ENCODE results near the gene CDH24. TPM values are rescaled to one million over a fixed set of nuclear protein-coding genes. Genes with fewer than 3 reads are reported as not detected.

The CDH24 gene
- total RNA-seq, 2 experiments from 2014 or later = 1.6 to 1.8 TPM

GRCh38 chr14:23071244-23071920, 14.1 kb upstream of the CDH24 start:
- ATAC-seq = peak; percentile 98
- Mint-ChIP-seq H3K36me3 (ENCODE audit: low read depth) (peaks cover 58% of the 10 kb centered on the region), H3K4me1 (ENCODE audit: low read depth) (peaks cover 33% of the 10 kb centered on the region), H3K27ac (peak overlapping the region; percentile 92), H3K27me3 (ENCODE audit: low read depth) (no peaks in the 10 kb centered on the region), H3K9me3 (ENCODE audit: insufficient read depth) (no peaks in the 10 kb centered on the region), H3K4me3 (peak overlapping the region; percentile 96)
- ChIA-PET POLR2A (interaction anchor here (0.7 to 3.2 kb wide), 6 partner anchors 10 to 142 kb away, joined by 3 to 28 read pairs (median 4); partner anchors contain the start of genes ACIN1, C14orf119 and PRMT5), CTCF (interaction anchor here (0.7 to 4.0 kb wide), 19 partner anchors 9 to 251 kb away, joined by 3 to 37 read pairs (median 5); partner anchors contain the start of genes ACIN1, AJUBA, C14orf119 and CDH24)
- DNase-seq = peak; percentile 89

- ATAC-seq (no peak), DNase-seq (no peak)
- Mint-ChIP-seq H3K4me3 (peak overlapping the region; percentile 96), H3K27me3 (ENCODE audit: low read depth) (no peaks in the 10 kb centered on the region), H3K4me1 (ENCODE audit: low read depth) (peaks cover 33% of the 10 kb centered on the region), H3K9me3 (ENCODE audit: insufficient read depth) (no peaks in the 10 kb centered on the region), H3K36me3 (ENCODE audit: low read depth) (peaks cover 60% of the 10 kb centered on the region), H3K27ac (peak overlapping the region; percentile 77)
- ChIA-PET CTCF (interaction anchor here (0.7 to 4.0 kb wide), 14 partner anchors 8 to 88 kb away, joined by 3 to 37 read pairs (median 6); partner anchors contain the start of genes ACIN1, AJUBA, C14orf119 and CDH24), POLR2A (interaction anchor here (1.0 to 3.2 kb wide), 3 partner anchors 24 to 141 kb away, joined by 3 to 28 read pairs (median 4); partner anchors contain the start of genes ACIN1, C14orf119 and PRMT5)
These were observed 13.2 kb upstream of the CDH24 start for GRCh38 chr14:23070262-23071129.

GRCh38 chr14:23069413-23069806, 12.1 kb upstream of the CDH24 start:
- H3K27ac Mint-ChIP-seq = no peak overlapping the region
- H3K4me1 Mint-ChIP-seq (ENCODE audit: low read depth) = peaks cover 33% of the 10 kb centered on the region
- CTCF ChIA-PET = interaction anchor here (0.7 to 4.0 kb wide), 74 partner anchors 8 to 1144 kb away, joined by 3 to 91 read pairs (median 7); partner anchors contain the start of genes ACIN1, AJUBA, C14orf119 and CDH24
- no peak for DNase-seq
- H3K9me3 Mint-ChIP-seq (ENCODE audit: insufficient read depth) = no peaks in the 10 kb centered on the region
- peaks cover 57% of the 10 kb centered on the region for H3K36me3 Mint-ChIP-seq (ENCODE audit: low read depth)
- ATAC-seq = no peak
- no peaks in the 10 kb centered on the region for H3K27me3 Mint-ChIP-seq (ENCODE audit: low read depth)
- no peak overlapping the region for H3K4me3 Mint-ChIP-seq
- POLR2A ChIA-PET = interaction anchor here (1.0 to 1.1 kb wide), 2 partner anchors 25 to 150 kb away, joined by 4 to 7 read pairs; partner anchors contain the start of genes ACIN1 and RBM23

- peaks cover 33% of the 10 kb centered on the region for H3K4me1 Mint-ChIP-seq (ENCODE audit: low read depth)
- peaks cover 61% of the 10 kb centered on the region for H3K36me3 Mint-ChIP-seq (ENCODE audit: low read depth)
- ATAC-seq (peak; percentile 75), DNase-seq (peak; percentile 88)
- no peaks in the 10 kb centered on the region for H3K27me3 Mint-ChIP-seq (ENCODE audit: low read depth)
- no peaks in the 10 kb centered on the region for H3K9me3 Mint-ChIP-seq (ENCODE audit: insufficient read depth)
- ChIA-PET CTCF (interaction anchor here (0.6 to 2.4 kb wide), 79 partner anchors 9 to 1143 kb away, joined by 3 to 91 read pairs (median 6); partner anchors contain the start of genes ACIN1, AJUBA, C14orf119 and CDH24), POLR2A (interaction anchor here (0.7 to 1.1 kb wide), 4 partner anchors 11 to 480 kb away, joined by 3 to 7 read pairs (median 4); partner anchors contain the start of genes ACIN1, DAD1 and RBM23)
- peak overlapping the region; percentile 10 for H3K27ac Mint-ChIP-seq
- H3K4me3 Mint-ChIP-seq = peak overlapping the region; percentile 9
These were observed 11.6 kb upstream of the CDH24 start for GRCh38 chr14:23068789-23069412.

GRCh38 chr14:23067847-23068788, 10.8 kb upstream of the CDH24 start:
- no peak overlapping the region for H3K27ac Mint-ChIP-seq

GRCh38 chr14:23066855-23067744, 9.8 kb upstream of the CDH24 start:
- POLR2A ChIA-PET = no interaction called here
- H3K36me3 Mint-ChIP-seq (ENCODE audit: low read depth) = peaks cover 69% of the 10 kb centered on the region
- DNase-seq (no peak), ATAC-seq (no peak)
- no peaks in the 10 kb centered on the region for H3K27me3 Mint-ChIP-seq (ENCODE audit: low read depth)
- H3K9me3 Mint-ChIP-seq (ENCODE audit: insufficient read depth) = no peaks in the 10 kb centered on the region
- H3K27ac Mint-ChIP-seq = no peak overlapping the region
- CTCF ChIA-PET = interaction anchor here (1.5 to 2.4 kb wide), 11 partner anchors 9 to 137 kb away, joined by 3 to 91 read pairs (median 39); partner anchors contain the start of genes CDH24 and PRMT5
- no peak overlapping the region for H3K4me3 Mint-ChIP-seq
- H3K4me1 Mint-ChIP-seq (ENCODE audit: low read depth) = peaks cover 31% of the 10 kb centered on the region

More at GRCh38 chr14:23067847-23068788, 10.8 kb upstream of the CDH24 start:
- Mint-ChIP-seq H3K4me1 (ENCODE audit: low read depth) (peaks cover 33% of the 10 kb centered on the region), H3K36me3 (ENCODE audit: low read depth) (peaks cover 67% of the 10 kb centered on the region), H3K4me3 (peak overlapping the region; percentile 8), H3K27me3 (ENCODE audit: low read depth) (no peaks in the 10 kb centered on the region), H3K9me3 (ENCODE audit: insufficient read depth) (no peaks in the 10 kb centered on the region)
- ChIA-PET CTCF (interaction anchor here (0.6 to 2.4 kb wide), 79 partner anchors 9 to 1142 kb away, joined by 3 to 91 read pairs (median 6); partner anchors contain the start of genes ACIN1, AJUBA, C14orf119 and CDH24), POLR2A (interaction anchor here (0.7 to 1.1 kb wide), 4 partner anchors 10 to 479 kb away, joined by 3 to 7 read pairs (median 4); partner anchors contain the start of genes ACIN1, DAD1 and RBM23)
- DNase-seq = no peak
- ATAC-seq = no peak

GRCh38 chr14:23066368-23066767, 9.0 kb upstream of the CDH24 start:
- no peak overlapping the region for H3K27ac Mint-ChIP-seq
- H3K9me3 Mint-ChIP-seq (ENCODE audit: insufficient read depth) = no peaks in the 10 kb centered on the region
- DNase-seq (no peak), ATAC-seq (no peak)
- H3K4me3 Mint-ChIP-seq = no peak overlapping the region
- no peaks in the 10 kb centered on the region for H3K27me3 Mint-ChIP-seq (ENCODE audit: low read depth)
- H3K4me1 Mint-ChIP-seq (ENCODE audit: low read depth) = peaks cover 23% of the 10 kb centered on the region
- POLR2A ChIA-PET = no interaction called here
- CTCF ChIA-PET = interaction anchor here (1.5 kb wide), 1 partner anchor 25 kb away, joined by 3 read pairs; no protein-coding TSS in a partner anchor
- peaks cover 64% of the 10 kb centered on the region for H3K36me3 Mint-ChIP-seq (ENCODE audit: low read depth)

- DNase-seq = no peak
- no peaks in the 10 kb centered on the region for H3K9me3 Mint-ChIP-seq (ENCODE audit: insufficient read depth)
- ChIA-PET POLR2A (no interaction called here), CTCF (interaction anchor here (1.1 to 17.4 kb wide), 4 partner anchors 13 to 90 kb away, joined by 4 to 489 read pairs (median 130); partner anchors contain the start of gene AJUBA)
- no peaks in the 10 kb centered on the region for H3K27me3 Mint-ChIP-seq (ENCODE audit: low read depth)
- no peak for ATAC-seq
- peaks cover 75% of the 10 kb centered on the region for H3K36me3 Mint-ChIP-seq (ENCODE audit: low read depth)
- no peak overlapping the region for H3K4me3 Mint-ChIP-seq
- H3K4me1 Mint-ChIP-seq (ENCODE audit: low read depth) = peaks cover 6% of the 10 kb centered on the region
- no peak overlapping the region for H3K27ac Mint-ChIP-seq
These were observed 6.3 kb upstream of the CDH24 start for GRCh38 chr14:23063601-23064000.

GRCh38 chr14:23062002-23062401, 4.7 kb upstream of the CDH24 start:
- POLR2A ChIA-PET = interaction anchor here (1.6 to 2.7 kb wide), 2 partner anchors 32 to 55 kb away, joined by 6 to 10 read pairs; partner anchors contain the start of gene ACIN1
- CTCF ChIA-PET = interaction anchor here (1.0 to 17.4 kb wide), 5 partner anchors 15 to 89 kb away, joined by 3 to 489 read pairs (median 12); partner anchors contain the start of gene AJUBA
- ATAC-seq (no peak), DNase-seq (no peak)
- peaks cover 6% of the 10 kb centered on the region for H3K4me1 Mint-ChIP-seq (ENCODE audit: low read depth)
- peaks cover under 1% of the 10 kb centered on the region for H3K27me3 Mint-ChIP-seq (ENCODE audit: low read depth)
- no peaks in the 10 kb centered on the region for H3K9me3 Mint-ChIP-seq (ENCODE audit: insufficient read depth)
- H3K36me3 Mint-ChIP-seq (ENCODE audit: low read depth) = peaks cover 70% of the 10 kb centered on the region
- no peak overlapping the region for H3K4me3 Mint-ChIP-seq
- no peak overlapping the region for H3K27ac Mint-ChIP-seq

Measured in activated CD8-positive, alpha-beta T cell treated with anti-CD3 and anti-CD28 coated beads, Interleukin-2, amount 10 ng/mL, durations not matched to agents 7 days and 5 days (primary cell).